GM18499 (cell line): ENCODE results near the gene EIF4A3.

Source experiments
- ATAC-seq: cut with Tn5 transposase; IDR thresholded peaks from one replicate; pipeline ENCODE4 v1.9.1; 2021; ENCODE audit warnings: moderate number of reproducible peaks; ENCODE audit not compliant: insufficient read depth, unreplicated experiment

Gene EIF4A3

DNA sequence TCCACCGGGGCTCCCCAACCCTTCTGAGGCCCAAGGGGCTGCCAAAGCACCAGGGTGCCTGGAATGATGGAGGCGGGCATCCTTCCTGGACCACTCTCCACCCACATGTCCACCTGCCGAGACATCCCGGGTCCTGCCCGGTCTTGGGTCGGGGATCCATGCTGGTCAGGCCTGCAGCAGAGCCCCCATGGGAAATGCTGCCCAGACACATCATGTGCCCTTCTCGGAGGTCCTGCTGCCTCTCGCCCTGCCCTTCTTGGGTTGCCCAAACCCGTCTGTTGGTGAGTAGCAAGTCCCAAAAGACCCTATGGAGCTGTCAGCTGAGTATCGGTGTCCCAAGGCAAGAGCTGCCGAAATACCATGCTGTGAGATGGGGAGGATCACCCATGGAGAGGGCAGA lies 60.3 kb downstream of the EIF4A3 start:
- ATAC-seq = no peak

DNA sequence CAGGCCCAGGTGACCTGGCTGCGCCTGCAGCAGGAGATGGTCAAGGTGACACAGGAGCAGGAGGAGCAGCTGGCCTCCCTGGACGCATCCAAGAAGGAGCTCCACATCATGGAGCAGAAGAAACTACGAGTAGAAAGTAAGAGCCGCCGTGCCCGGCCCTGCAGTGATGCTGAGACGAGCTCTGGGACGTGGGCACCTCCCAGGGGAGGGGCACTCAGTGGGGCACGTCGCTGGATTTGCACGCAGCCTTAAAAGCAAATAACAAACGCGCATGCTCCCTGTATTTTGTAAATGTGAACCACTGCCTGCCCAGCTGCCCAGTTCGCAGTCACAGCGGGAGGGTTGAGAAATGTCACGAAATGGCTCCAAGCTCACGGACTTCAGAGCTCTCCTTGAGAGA lies 60.8 kb downstream of the EIF4A3 start:
- no peak for ATAC-seq

GRCh38 chr17:80084773-80085172 lies 62.2 kb downstream of the EIF4A3 start:
- ATAC-seq = no peak
